OCI-LY7 (cell line): ENCODE results near the gene SETDB2. TPM values are rescaled to one million over a fixed set of nuclear protein-coding genes. Genes with fewer than 3 reads are reported as not detected.

Source experiments
- BruUV-seq: library from RNA; stranded (reverse); fragments of 400-500 nt; replicated peaks from 2 replicates; lab custom pipeline; 2021; lab: Mats Ljungman, UMichigan
- CTCF ChIA-PET: fragments of 300-600 bp; sonication (Branson Sonifier 250); formaldehyde crosslinking; loops from one replicate; lab custom pipeline; 2022; ENCODE audit warnings: antibody characterized with exemption; ENCODE audit not compliant: unreplicated experiment; lab: Charles Lee
- POLR2A ChIA-PET: fragments of 300-600 bp; sonication (Branson Sonifier 250); formaldehyde crosslinking; loops from one replicate; lab custom pipeline; 2022; ENCODE audit warnings: antibody characterized with exemption; lab: Charles Lee
- DNase-seq: peaks from one replicate; pipeline ENCODE4 v3.0.0-alpha.2; 2015; ENCODE audit warnings: low spot score
- H2AFZ ChIP-seq: fragments of 200-600 bp; sonication (generic), shearing (Covaris generic); 2 replicates; pipeline ENCODE4 v1.6.1; 2014; ENCODE audit warnings: mild to moderate bottlenecking, antibody characterized with exemption, low read length, moderate library complexity
- H3K27ac ChIP-seq: fragments of 200-600 bp; sonication (generic); 2 replicates; pipeline ENCODE4 v1.5.1; 2014; ENCODE audit warnings: mixed run types, low read depth, mild to moderate bottlenecking, moderate library complexity, low read length, inconsistent platforms; ENCODE audit not compliant: poor library complexity, severe bottlenecking
- H3K36me3 ChIP-seq: fragments of 200-600 bp; sonication (generic); 2 replicates; pipeline ENCODE4 v1.6.1; 2014; ENCODE audit warnings: mild to moderate bottlenecking, antibody characterized with exemption, low read length, moderate library complexity, mixed read lengths; ENCODE audit not compliant: insufficient read depth
- H3K4me1 ChIP-seq: fragments of 200-600 bp; sonication (generic); 2 replicates; pipeline ENCODE4 v1.5.1; 2014; ENCODE audit warnings: mild to moderate bottlenecking, low read length; ENCODE audit not compliant: insufficient read depth, poor library complexity, severe bottlenecking
- H3K4me2 ChIP-seq: fragments of 200-600 bp; sonication (generic); 2 replicates; pipeline ENCODE4 v1.6.1; 2014; ENCODE audit warnings: mild to moderate bottlenecking, low read length
- H3K4me3 ChIP-seq: fragments of 200-600 bp; sonication (generic); 2 replicates; pipeline ENCODE4 v1.5.1; 2014; ENCODE audit warnings: mild to moderate bottlenecking, low read depth, low read length; ENCODE audit not compliant: poor library complexity, severe bottlenecking
- H3K79me2 ChIP-seq: fragments of 200-600 bp; sonication (generic); 2 replicates; pipeline ENCODE4 v1.6.1; 2016; ENCODE audit warnings: low read depth, mild to moderate bottlenecking, low read length, moderate library complexity, mixed read lengths; ENCODE audit not compliant: insufficient read depth
- H3K9me2 ChIP-seq: fragments of 200-600 bp; sonication (generic); 2 replicates; pipeline ENCODE4 v1.6.1; 2016; ENCODE audit warnings: mild to moderate bottlenecking, low read length, mixed read lengths; ENCODE audit not compliant: insufficient read depth
- H3K9me3 ChIP-seq: fragments of 200-600 bp; sonication (generic); 2 replicates; pipeline ENCODE4 v1.6.1; 2014; ENCODE audit warnings: mild to moderate bottlenecking, mixed run types, low read length, mixed read lengths
- H4K20me1 ChIP-seq: fragments of 200-600 bp; sonication (generic); 2 replicates; pipeline ENCODE4 v1.6.1; 2014; ENCODE audit warnings: mild to moderate bottlenecking, antibody characterized with exemption, low read length, moderate library complexity, mixed read lengths; ENCODE audit not compliant: insufficient read depth
- CTCF ChIP-seq: fragments of 200-600 bp; sonication (generic); conservative IDR thresholded peaks from 2 replicates; pipeline ENCODE4 v1.5.1; 2014; ENCODE audit warnings: mild to moderate bottlenecking, antibody characterized with exemption, low read length, moderate library complexity, mixed read lengths
- EZH2phosphoT487 ChIP-seq: fragments of 200-600 bp; sonication (generic); IDR thresholded peaks from 2 replicates; pipeline ENCODE4 v1.6.1; 2018; ENCODE audit warnings: low read depth, borderline replicate concordance, mild to moderate bottlenecking, mixed run types, antibody characterized with exemption, low read length, moderate library complexity, mixed read lengths
- intact Hi-C: fragments of 100-400 bp; cut with micrococcal nuclease; formaldehyde crosslinking; loops from one replicate; pipeline ENCODE4 v1.10.0; 2022; ENCODE audit not compliant: unreplicated experiment
- total RNA-seq, 2 experiments: library from RNA; depleted of rRNA in 1 of 2; stranded (reverse); fragments of >200 nt in 1 of 2; shearing (Covaris generic) in 1 of 2; gene quantifications; 2 replicates each; pipeline ENCODE4 v1.2.3, GENCODE V29; 2014 to 2022

SETDB2 gene
- total RNA-seq, 2 experiments from 2014 or later: 22.0 to 41.3 TPM

GRCh38 chr13:49395878-49396380 lies 48.1 kb upstream of the SETDB2 start:
- Histone ChIP-seq H3K4me1 (peaks cover 24% of the 10 kb centered on the region), H3K9me3 (peaks cover 8% of the 10 kb centered on the region; the same call in 1 of the 2 replicates), H3K9me2 (no peaks in the 10 kb centered on the region), H3K79me2 (peaks cover 95% of the 10 kb centered on the region), H3K4me2 (no peak overlapping the region), H2AFZ (no peak overlapping the region), H3K36me3 (peaks cover 23% of the 10 kb centered on the region; the same call in 1 of the 2 replicates), H3K27ac (no peak overlapping the region), H3K4me3 (no peak overlapping the region), H4K20me1 (no peaks in the 10 kb centered on the region)
- TF ChIP-seq CTCF (no peak), EZH2phosphoT487 (no peak)
- CTCF ChIA-PET: no interaction called here
- POLR2A ChIA-PET: interaction anchor here (0.6 to 2.7 kb wide), 4 partner anchors 10 to 1036 kb away, joined by 3 to 13 read pairs (median 3); no protein-coding TSS in a partner anchor
- intact Hi-C loops: loop anchor here (1.0 kb wide), 1 partner anchor 94 kb away; no protein-coding TSS in a partner anchor
- DNase-seq: no peak
- BruUV-seq: no TSS peak

- ChIA-PET POLR2A (interaction anchor here (0.7 to 5.9 kb wide), 10 partner anchors 11 to 214 kb away, joined by 3 to 35 read pairs (median 5); no protein-coding TSS in a partner anchor), CTCF (no interaction called here)
- peak overlapping the region; percentile 94 for H3K4me2 ChIP-seq
- DNase-seq: peak; percentile 21
- no peaks in the 10 kb centered on the region; the same call in 1 of the 2 replicates for H3K36me3 ChIP-seq
- H3K9me2 ChIP-seq: no peaks in the 10 kb centered on the region
- peak overlapping the region; percentile 75 for H3K4me3 ChIP-seq
- H2AFZ ChIP-seq: peak overlapping the region; percentile 1; the same call in 1 of the 2 replicates
- BruUV-seq: no TSS peak
- no peaks in the 10 kb centered on the region for H4K20me1 ChIP-seq
- H3K79me2 ChIP-seq: peaks cover 62% of the 10 kb centered on the region
- H3K9me3 ChIP-seq: peaks cover 9% of the 10 kb centered on the region; the same call in 1 of the 2 replicates
- intact Hi-C loops: no loop called here
- peaks cover 35% of the 10 kb centered on the region for H3K4me1 ChIP-seq
- TF ChIP-seq EZH2phosphoT487: no peak
- TF ChIP-seq CTCF: no peak
- peak overlapping the region; percentile 86 for H3K27ac ChIP-seq
These were observed 44.1 kb upstream of the SETDB2 start for GRCh38 chr13:49399801-49400472.
